K562 (cell line): ENCODE data around the gene KISS1R. TPM values are rescaled to one million over a fixed set of nuclear protein-coding genes. Genes with fewer than 3 reads are reported as not detected.

Source experiments
- ATF1 ChIP-seq, 2 experiments: fragments of 450-650 bp in 1 of 2; IDR thresholded peaks; 2 replicates each; pipeline ENCODE4 v1.6.1; 2016; ENCODE audit warnings: missing compliant biosample characterization in 1 of 2, missing genetic modification characterization in 1 of 2
- CBFA2T2 ChIP-seq: fragments of 450-650 bp; conservative IDR thresholded peaks from 2 replicates; pipeline ENCODE4 v1.6.1; 2017; ENCODE audit warnings: mild to moderate bottlenecking
- CEBPG ChIP-seq, 3 experiments: fragments of 200-800 bp in 1 of 3; sonication (Bioruptor generic) in 1 of 3; sonication (generic) in 1 of 3; formaldehyde crosslinking in 1 of 3; IDR thresholded peaks in 2 of 3; conservative IDR thresholded peaks in 1 of 3; 2 replicates each; pipeline versions ENCODE4 v1.6.1 to v1.8.0; 2016 to 2022; ENCODE audit warnings: missing compliant biosample characterization in 2 of 3, missing genetic modification characterization in 2 of 3, mild to moderate bottlenecking in 1 of 3, missing genetic modification reagents in 1 of 3
- ESRRB ChIP-seq: fragments of 250-450 bp; sonication (Bioruptor Pico); IDR thresholded peaks from 2 replicates; pipeline ENCODE4 v1.5.0; 2020; ENCODE audit warnings: mild to moderate bottlenecking, moderate library complexity, borderline replicate concordance
- HDGF ChIP-seq: fragments of 450-650 bp; IDR thresholded peaks from 2 replicates; pipeline ENCODE4 v1.6.1; 2016
- MCM5 ChIP-seq: fragments of 450-650 bp; IDR thresholded peaks from 2 replicates; pipeline ENCODE4 v1.6.1; 2016; ENCODE audit warnings: low read depth
- NCOA6 ChIP-seq: fragments of 450-650 bp; IDR thresholded peaks from 2 replicates; pipeline ENCODE4 v1.6.1; 2017; ENCODE audit warnings: mild to moderate bottlenecking
- NELFE ChIP-seq: IDR thresholded peaks from 2 replicates; pipeline ENCODE4 v1.6.1; 2011; ENCODE audit warnings: mild to moderate bottlenecking; ENCODE audit not compliant: insufficient read depth, insufficient read length
- PYGO2 ChIP-seq: fragments of 450-650 bp; IDR thresholded peaks from 2 replicates; pipeline ENCODE4 v1.6.1; 2016; ENCODE audit warnings: mild to moderate bottlenecking, missing genetic modification characterization, moderate library complexity, missing compliant biosample characterization
- SMC3 ChIP-seq: conservative IDR thresholded peaks from 2 replicates; pipeline ENCODE4 v1.6.1; 2011; ENCODE audit warnings: low read depth, low read length, improper control_type of control experiment; ENCODE audit not compliant: insufficient read depth
- SPI1 ChIP-seq: IDR thresholded peaks from 2 replicates; pipeline ENCODE4 v1.6.1; 2011; ENCODE audit warnings: low read depth, low read length, control low read depth, borderline replicate concordance
- ZNF140 ChIP-seq: fragments of 250-450 bp; sonication (Bioruptor Pico); IDR thresholded peaks from 2 replicates; pipeline ENCODE4 v1.8.0; 2021; ENCODE audit warnings: moderate library complexity, mild to moderate bottlenecking, inconsistent platforms
- ZNF224 ChIP-seq: sonication (generic); formaldehyde crosslinking; IDR thresholded peaks from 2 replicates; pipeline ENCODE4 v1.8.0; 2022; ENCODE audit warnings: mild to moderate bottlenecking, missing genetic modification reagents
- ZNF277 ChIP-seq: fragments of 250-450 bp; sonication (Bioruptor Pico); IDR thresholded peaks from 2 replicates; pipeline ENCODE4 v1.8.0; 2022; ENCODE audit warnings: inconsistent platforms, mild to moderate bottlenecking, moderate library complexity, borderline replicate concordance
- ZNF75A ChIP-seq: fragments of 450-650 bp; formaldehyde crosslinking; IDR thresholded peaks from 2 replicates; pipeline ENCODE4 v1.4.0; 2020; ENCODE audit warnings: mild to moderate bottlenecking
- polyA plus RNA-seq, 8 experiments: library from polyadenylated mRNA; depleted of rRNA in 4 of 8; stranded (reverse) in 5 of 8; unstranded in 3 of 8; fragments of >200 nt; fragmentation: Nextera tagmentation in 2 of 8; fragmentation: Illumina TruSeq in 1 of 8; extraction: Ambion mirVana in 2 of 8; extraction: Trizol in 1 of 8; gene quantifications; 2 replicates each; pipeline versions ENCODE4 v1.2.1 to v1.2.3, GENCODE V29; 2011 to 2014; ENCODE audit warnings: inconsistent platforms in 1 of 8, missing spikeins in 1 of 8
- total RNA-seq, 7 experiments: library from RNA; depleted of rRNA in 6 of 7; stranded (reverse); fragments of >200 nt in 6 of 7; fragmentation: Illumina TruSeq in 2 of 7; extraction: Trizol in 2 of 7; gene quantifications; 2 replicates each; pipeline versions ENCODE4 v1.2.1 to v1.2.3, GENCODE V29; 2011 to 2021; ENCODE audit warnings: low replicate concordance in 1 of 7
- TF ChIP-seq, protein P1 (sequence below): sonication (generic); formaldehyde crosslinking; IDR thresholded peaks from 2 replicates; pipeline ENCODE4 v1.8.1; 2023; ENCODE audit warnings: mild to moderate bottlenecking, missing genetic modification reagents
- TF ChIP-seq, protein P2 (sequence below), 2 experiments: IDR thresholded peaks; 2 replicates each; pipeline ENCODE4 v1.6.1; 2011; ENCODE audit warnings: borderline replicate concordance in 1 of 2, control low read depth in 1 of 2, low read depth in 1 of 2, low read length in 1 of 2, mild to moderate bottlenecking in 1 of 2, mixed read lengths in 1 of 2, moderate library complexity in 1 of 2; ENCODE audit not compliant: insufficient read depth in 1 of 2, insufficient read length in 1 of 2, poor library complexity in 1 of 2, severe bottlenecking in 1 of 2; ENCODE audit errors: extremely low read depth in 1 of 2
- TF ChIP-seq, protein P3 (sequence below): fragments of 450-650 bp; formaldehyde crosslinking; IDR thresholded peaks from 2 replicates; pipeline ENCODE4 v1.4.0; 2020; ENCODE audit warnings: mild to moderate bottlenecking, mixed read lengths

Gene KISS1R
- total and polyA plus RNA-seq, 9 of the 15 experiments (the other 6 are each of a cell fraction or from before 2014, with no cell fraction given), result 0.37 to 39.4 (median 2.0) TPM

DNA sequence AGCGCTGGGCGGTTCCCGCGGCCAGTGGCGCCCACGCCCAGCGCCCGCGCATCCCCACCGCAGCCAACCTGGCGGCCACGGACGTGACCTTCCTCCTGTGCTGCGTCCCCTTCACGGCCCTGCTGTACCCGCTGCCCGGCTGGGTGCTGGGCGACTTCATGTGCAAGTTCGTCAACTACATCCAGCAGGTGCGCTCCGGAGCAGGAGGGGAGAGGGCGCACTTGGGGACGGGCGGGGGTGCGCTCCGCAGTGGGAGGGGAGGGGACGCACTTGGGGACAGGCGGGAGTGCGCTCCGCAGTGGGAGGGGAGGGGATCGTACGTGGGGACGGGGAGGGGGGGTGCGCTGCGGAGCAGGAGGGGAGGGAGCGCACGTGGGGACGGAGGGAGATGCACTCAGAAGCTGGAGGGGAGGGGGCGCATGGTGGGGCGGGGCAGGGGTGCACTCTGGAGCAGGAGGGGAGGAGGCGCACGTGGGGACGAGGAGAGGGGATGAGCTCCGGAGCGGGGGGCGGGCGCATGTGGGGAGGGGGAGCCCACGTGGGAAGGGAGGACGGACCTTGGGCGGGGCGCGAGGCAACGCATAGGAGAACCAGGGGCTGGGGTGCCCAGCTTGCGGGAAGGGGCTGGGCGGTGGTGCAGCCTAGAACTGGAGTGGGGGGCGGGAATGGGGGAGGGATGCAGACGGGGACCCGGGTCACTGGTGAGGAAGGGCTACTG lies 1.5 kb downstream of the KISS1R start (continued):
- TF ChIP-seq ZNF224 (CRISPR knock-in tag), result no peak
- TF ChIP-seq ESRRB, result no peak
- no peak for TF ChIP-seq SPI1
- TF ChIP-seq, protein P1, sequence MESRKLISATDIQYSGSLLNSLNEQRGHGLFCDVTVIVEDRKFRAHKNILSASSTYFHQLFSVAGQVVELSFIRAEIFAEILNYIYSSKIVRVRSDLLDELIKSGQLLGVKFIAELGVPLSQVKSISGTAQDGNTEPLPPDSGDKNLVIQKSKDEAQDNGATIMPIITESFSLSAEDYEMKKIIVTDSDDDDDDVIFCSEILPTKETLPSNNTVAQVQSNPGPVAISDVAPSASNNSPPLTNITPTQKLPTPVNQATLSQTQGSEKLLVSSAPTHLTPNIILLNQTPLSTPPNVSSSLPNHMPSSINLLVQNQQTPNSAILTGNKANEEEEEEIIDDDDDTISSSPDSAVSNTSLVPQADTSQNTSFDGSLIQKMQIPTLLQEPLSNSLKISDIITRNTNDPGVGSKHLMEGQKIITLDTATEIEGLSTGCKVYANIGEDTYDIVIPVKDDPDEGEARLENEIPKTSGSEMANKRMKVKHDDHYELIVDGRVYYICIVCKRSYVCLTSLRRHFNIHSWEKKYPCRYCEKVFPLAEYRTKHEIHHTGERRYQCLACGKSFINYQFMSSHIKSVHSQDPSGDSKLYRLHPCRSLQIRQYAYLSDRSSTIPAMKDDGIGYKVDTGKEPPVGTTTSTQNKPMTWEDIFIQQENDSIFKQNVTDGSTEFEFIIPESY (CRISPR knock-in tag), result peak; percentile 81
- no peak for TF ChIP-seq CBFA2T2
- no peak for TF ChIP-seq NELFE
- no peak for TF ChIP-seq MCM5
- TF ChIP-seq SMC3, result no peak
- no peak for TF ChIP-seq NCOA6
- TF ChIP-seq, protein P2, sequence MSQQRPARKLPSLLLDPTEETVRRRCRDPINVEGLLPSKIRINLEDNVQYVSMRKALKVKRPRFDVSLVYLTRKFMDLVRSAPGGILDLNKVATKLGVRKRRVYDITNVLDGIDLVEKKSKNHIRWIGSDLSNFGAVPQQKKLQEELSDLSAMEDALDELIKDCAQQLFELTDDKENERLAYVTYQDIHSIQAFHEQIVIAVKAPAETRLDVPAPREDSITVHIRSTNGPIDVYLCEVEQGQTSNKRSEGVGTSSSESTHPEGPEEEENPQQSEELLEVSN (IDR thresholded peaks at IDR 0.05; ENCODE audit: borderline replicate concordance in 1 of 2, extremely low read depth in 1 of 2, insufficient read depth in 1 of 2, insufficient read length in 1 of 2, low read depth in 1 of 2, low read length in 1 of 2, poor library complexity in 1 of 2, severe bottlenecking in 1 of 2), result no peak
- TF ChIP-seq ZNF140 (CRISPR knock-in tag), result no peak
- TF ChIP-seq CEBPG (CRISPR knock-in tag; IDR thresholded peaks at IDR 0.05), result no peak
- TF ChIP-seq CEBPG (tag; conservative IDR thresholded peaks at IDR 0.05 in 1 of 2, IDR thresholded peaks at IDR 0.05 in 1 of 2), result no peak
- no peak for TF ChIP-seq ZNF75A
- no peak for TF ChIP-seq ZNF277
- TF ChIP-seq HDGF, result no peak
- no peak for TF ChIP-seq PYGO2 (tag)
- TF ChIP-seq, protein P3, sequence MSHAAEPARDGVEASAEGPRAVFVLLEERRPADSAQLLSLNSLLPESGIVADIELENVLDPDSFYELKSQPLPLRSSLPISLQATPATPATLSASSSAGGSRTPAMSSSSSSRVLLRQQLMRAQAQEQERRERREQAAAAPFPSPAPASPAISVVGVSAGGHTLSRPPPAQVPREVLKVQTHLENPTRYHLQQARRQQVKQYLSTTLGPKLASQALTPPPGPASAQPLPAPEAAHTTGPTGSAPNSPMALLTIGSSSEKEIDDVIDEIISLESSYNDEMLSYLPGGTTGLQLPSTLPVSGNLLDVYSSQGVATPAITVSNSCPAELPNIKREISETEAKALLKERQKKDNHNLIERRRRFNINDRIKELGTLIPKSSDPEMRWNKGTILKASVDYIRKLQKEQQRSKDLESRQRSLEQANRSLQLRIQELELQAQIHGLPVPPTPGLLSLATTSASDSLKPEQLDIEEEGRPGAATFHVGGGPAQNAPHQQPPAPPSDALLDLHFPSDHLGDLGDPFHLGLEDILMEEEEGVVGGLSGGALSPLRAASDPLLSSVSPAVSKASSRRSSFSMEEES, result no peak
- TF ChIP-seq ATF1 (CRISPR knock-in tag; IDR thresholded peaks at IDR 0.05), result no peak
- TF ChIP-seq ATF1 (tag; IDR thresholded peaks at IDR 0.05), result no peak
